WTC11 (cell line): Measurements from ENCODE around the gene IRF2.

Experiments
- CTCF ChIP-seq: fragments of 200-600 bp; IDR thresholded peaks from 2 replicates; pipeline ENCODE4 v1.8.0; 2022; ENCODE audit warnings: antibody characterized with exemption
- E2F4 ChIP-seq: sonication (generic); formaldehyde crosslinking; IDR thresholded peaks from 2 replicates; pipeline ENCODE4 v1.8.1; 2022; ENCODE audit warnings: low read depth, mild to moderate bottlenecking, moderate library complexity, missing genetic modification reagents, borderline replicate concordance
- ESRRA ChIP-seq: sonication (generic); formaldehyde crosslinking; IDR thresholded peaks from 2 replicates; pipeline ENCODE4 v1.8.1; 2022; ENCODE audit warnings: mild to moderate bottlenecking, missing genetic modification reagents, borderline replicate concordance
- ETV6 ChIP-seq: sonication (generic); formaldehyde crosslinking; IDR thresholded peaks from 2 replicates; pipeline ENCODE4 v1.8.1; 2022; ENCODE audit warnings: mild to moderate bottlenecking, missing genetic modification reagents
- FOXJ3 ChIP-seq: sonication (generic); formaldehyde crosslinking; IDR thresholded peaks from 2 replicates; pipeline ENCODE4 v1.9.0; 2021; ENCODE audit warnings: missing genetic modification reagents, mild to moderate bottlenecking, borderline replicate concordance
- HMGXB4 ChIP-seq: sonication (generic); formaldehyde crosslinking; IDR thresholded peaks from 2 replicates; pipeline ENCODE4 v1.8.1; 2023; ENCODE audit warnings: mild to moderate bottlenecking, moderate library complexity, missing genetic modification reagents
- IRF2 ChIP-seq: sonication (generic); formaldehyde crosslinking; IDR thresholded peaks from 2 replicates; pipeline ENCODE4 v1.8.0; 2022; ENCODE audit warnings: low read depth, missing genetic modification reagents, borderline replicate concordance
- JUN ChIP-seq: sonication (generic); formaldehyde crosslinking; IDR thresholded peaks from 2 replicates; pipeline ENCODE4 v1.8.0; 2023; ENCODE audit warnings: mild to moderate bottlenecking, missing genetic modification reagents
- MAX ChIP-seq: sonication (generic); formaldehyde crosslinking; IDR thresholded peaks from 2 replicates; pipeline ENCODE4 v1.8.0; 2022; ENCODE audit warnings: mild to moderate bottlenecking, missing genetic modification reagents
- MXD4 ChIP-seq: fragments of 250-450 bp; sonication (Bioruptor Pico); IDR thresholded peaks from 2 replicates; pipeline ENCODE4 v1.8.0; 2021; ENCODE audit warnings: mild to moderate bottlenecking, moderate library complexity, borderline replicate concordance
- TEAD4 ChIP-seq: sonication (generic); formaldehyde crosslinking; IDR thresholded peaks from 2 replicates; pipeline ENCODE4 v1.8.0; 2022; ENCODE audit warnings: mild to moderate bottlenecking, missing genetic modification reagents
- ZBTB43 ChIP-seq: sonication (generic); formaldehyde crosslinking; IDR thresholded peaks from 2 replicates; pipeline ENCODE4 v1.8.1; 2023; ENCODE audit warnings: mild to moderate bottlenecking, missing genetic modification reagents
- ZNF512 ChIP-seq: sonication (generic); formaldehyde crosslinking; IDR thresholded peaks from 2 replicates; pipeline ENCODE4 v1.8.1; 2022; ENCODE audit warnings: missing genetic modification reagents, borderline replicate concordance

GRCh38 chr4:184421533-184422155 lies 52.7 kb downstream of the IRF2 start:
- TF ChIP-seq JUN (no peak), CTCF (no peak), MXD4 (CRISPR knock-in tag) (no peak), ZNF512 (CRISPR knock-in tag) (no peak), ZBTB43 (CRISPR knock-in tag) (no peak), TEAD4 (no peak), FOXJ3 (CRISPR knock-in tag) (no peak), HMGXB4 (CRISPR knock-in tag) (no peak), MAX (CRISPR knock-in tag) (no peak), ETV6 (CRISPR knock-in tag) (no peak), ESRRA (CRISPR knock-in tag) (no peak), IRF2 (CRISPR knock-in tag) (no peak), E2F4 (CRISPR knock-in tag) (no peak)
